ENCODE measurements around the gene ZNF433.
"Not testable (repeated sequence)": the region's sequence is repeated elsewhere in the genome, so short reads cannot be mapped to it uniquely, and the experiment has no call there.

ZNF433 gene

GRCh38 chr19:12035220-12036172, at the start of gene ZNF433:
Gene ZNF433 (minus strand): TSS chr19:12035679. CDS start chr19:12035539, 140 bp downstream.
- DNase-seq (ENCODE audit: low spot score), result peak; percentile 98

- DNase-seq (ENCODE audit: low spot score), result not testable (repeated sequence)
Measured at GRCh38 chr19:12083336-12083735, 47.9 kb upstream of the ZNF433 start.

GRCh38 chr19:12077375-12077774, 41.9 kb upstream of the ZNF433 start:
- no peak for DNase-seq (ENCODE audit: low spot score)

GRCh38 chr19:12076331-12076730, 40.9 kb upstream of the ZNF433 start:
- DNase-seq (ENCODE audit: low spot score), result not testable (repeated sequence)

- no peak for DNase-seq (ENCODE audit: low spot score)
Measured at GRCh38 chr19:12075538-12076139, 40.2 kb upstream of the ZNF433 start.

GRCh38 chr19:12064590-12065538, 29.4 kb upstream of the ZNF433 start, which contains the start of gene ZNF844:
Gene ZNF844 (plus strand): TSS chr19:12064731. CDS start chr19:12064874, 143 bp downstream.
- DNase-seq (ENCODE audit: low spot score), result peak; percentile 98

- no peak for DNase-seq (ENCODE audit: low spot score)
Measured at GRCh38 chr19:12055784-12056183, 20.3 kb upstream of the ZNF433 start.

- DNase-seq (ENCODE audit: low spot score), result peak; percentile 91
Measured at GRCh38 chr19:12052497-12053169, 17.2 kb upstream of the ZNF433 start, which contains the start of gene ZNF878. Gene ZNF878 (minus strand): TSS chr19:12052961. CDS start chr19:12052801, 160 bp downstream.

- peak; percentile 19 for DNase-seq (ENCODE audit: low spot score)
Measured at GRCh38 chr19:12052091-12052496, 16.6 kb upstream of the ZNF433 start.

GRCh38 chr19:12047868-12048267, 12.4 kb upstream of the ZNF433 start:
- DNase-seq (ENCODE audit: low spot score), result no peak

GRCh38 chr19:12043752-12044422, 8.4 kb upstream of the ZNF433 start:
- DNase-seq (ENCODE audit: low spot score), result no peak

GRCh38 chr19:12042893-12043292, 7.4 kb upstream of the ZNF433 start:
- no peak for DNase-seq (ENCODE audit: low spot score)

GRCh38 chr19:12034620-12035019, 859 bp downstream of the ZNF433 start:
- peak; percentile 28 for DNase-seq (ENCODE audit: low spot score)

GRCh38 chr19:12034198-12034597, 1.3 kb downstream of the ZNF433 start:
- DNase-seq (ENCODE audit: low spot score), result peak; percentile 11

- no peak for DNase-seq (ENCODE audit: low spot score)
Measured at GRCh38 chr19:12015753-12016116, 19.7 kb downstream of the ZNF433 start.

GRCh38 chr19:12015015-12015752, 20.3 kb downstream of the ZNF433 start:
- no peak for DNase-seq (ENCODE audit: low spot score)

- peak; percentile 20 for DNase-seq (ENCODE audit: low spot score)
Measured at GRCh38 chr19:12000152-12000981, 35.1 kb downstream of the ZNF433 start.

GRCh38 chr19:11995174-11995573, 40.3 kb downstream of the ZNF433 start:
- DNase-seq (ENCODE audit: low spot score), result no peak

GRCh38 chr19:11991921-11992320, 43.6 kb downstream of the ZNF433 start:
- DNase-seq (ENCODE audit: low spot score), result not testable (repeated sequence)

Measured in AG08396 (cell line).